HG03558 (cell line): ENCODE results near the gene STX8.
"Not testable (repeated sequence)": the region's sequence is repeated elsewhere in the genome, so short reads cannot be mapped to it uniquely, and the experiment has no call there.

Experiments
- ATAC-seq: cut with Tn5 transposase; IDR thresholded peaks from one replicate; pipeline ENCODE4 v1.9.1; 2021; ENCODE audit warnings: moderate number of reproducible peaks; ENCODE audit not compliant: unreplicated experiment; ENCODE audit errors: extremely low read depth

The STX8 gene

DNA sequence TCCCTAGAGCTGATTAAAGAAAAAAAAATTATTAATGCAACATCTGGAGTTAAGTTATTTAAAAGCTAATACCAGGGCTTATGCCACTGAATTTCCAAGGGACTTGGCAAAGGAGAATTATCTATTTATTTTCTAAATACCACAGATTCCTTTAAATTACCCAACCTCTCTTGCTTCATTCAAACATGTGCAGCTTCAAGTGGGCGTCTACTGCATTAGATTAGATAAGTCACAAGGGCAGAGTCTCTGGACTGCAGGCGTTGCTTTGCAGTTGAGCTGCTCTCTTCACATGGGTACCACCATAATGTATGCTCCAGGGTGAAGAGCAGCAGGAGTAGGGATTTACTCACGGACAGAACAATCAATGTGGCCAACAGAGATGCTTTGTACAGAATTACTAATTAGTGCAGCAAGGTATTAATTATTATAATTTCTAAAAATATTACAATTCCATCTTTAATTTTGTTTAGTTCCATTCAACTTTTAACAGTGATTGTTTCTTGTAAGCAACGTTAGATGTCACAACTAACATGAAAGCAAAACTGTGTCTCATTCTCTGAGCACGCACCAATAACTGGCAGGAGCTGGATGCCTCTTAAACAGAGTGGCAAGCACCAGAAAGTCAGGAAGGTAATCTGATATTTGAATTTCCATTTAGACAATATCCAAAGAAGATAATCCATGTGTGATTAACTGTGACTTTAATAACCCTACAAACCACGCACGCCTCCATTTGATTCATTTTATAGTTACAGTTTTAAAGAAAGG, 214.2 kb downstream of the STX8 start:
- ATAC-seq, result no peak

DNA sequence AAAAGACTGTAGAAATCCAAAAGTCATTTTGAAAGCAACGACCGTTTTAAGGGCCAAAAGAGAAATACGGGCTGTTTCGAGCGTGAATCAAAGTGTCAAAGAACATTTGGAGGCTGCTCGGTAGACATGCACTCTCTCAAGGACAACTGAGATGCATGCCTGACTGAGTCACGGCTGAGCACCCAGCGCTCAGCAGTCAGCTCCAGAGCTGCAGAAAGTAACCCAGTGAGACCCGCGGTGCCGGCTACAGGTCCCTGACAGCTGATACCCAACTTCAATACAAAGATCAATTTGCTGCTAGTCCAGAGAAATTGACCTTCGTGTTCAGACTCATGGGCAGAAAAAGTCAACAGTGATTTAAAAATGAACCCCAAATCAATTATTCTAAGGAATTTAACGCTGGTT, 214.9 kb downstream of the STX8 start:
- no peak for ATAC-seq

- ATAC-seq, result no peak
Measured at GRCh38 chr17:9356488-9356911, 219.1 kb downstream of the STX8 start.

GRCh38 chr17:9355846-9356245, 219.8 kb downstream of the STX8 start:
- ATAC-seq, result no peak

DNA sequence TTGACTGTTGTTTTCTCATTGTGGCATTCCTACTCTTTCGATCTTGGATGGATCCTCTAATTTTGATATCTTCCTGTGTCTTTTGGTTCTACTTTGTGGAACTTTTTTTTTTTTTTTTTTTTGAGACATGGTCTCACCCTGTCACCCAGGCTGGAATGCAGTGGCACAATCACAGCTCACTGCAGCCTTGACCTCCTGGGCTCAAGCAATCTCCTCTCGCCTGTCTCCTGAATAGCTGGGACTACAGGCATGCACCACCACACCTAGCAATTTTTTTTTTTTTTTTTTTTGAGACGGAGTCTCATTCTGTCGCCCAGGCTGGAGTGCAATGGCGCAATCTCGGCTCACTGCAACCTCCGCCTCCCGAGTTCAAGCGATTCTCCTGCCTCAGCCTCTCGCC, 220.4 kb downstream of the STX8 start:
- not testable (repeated sequence) for ATAC-seq

GRCh38 chr17:9350080-9350479, 225.5 kb downstream of the STX8 start:
- no peak for ATAC-seq

- no peak for ATAC-seq
Measured at GRCh38 chr17:9346296-9346926, 229.2 kb downstream of the STX8 start.

GRCh38 chr17:9343516-9343915, 232.1 kb downstream of the STX8 start:
- ATAC-seq, result no peak

- no peak for ATAC-seq
Measured at GRCh38 chr17:9342225-9342624, 233.4 kb downstream of the STX8 start.

- ATAC-seq, result no peak
Measured at GRCh38 chr17:9339958-9340357, 235.7 kb downstream of the STX8 start.

DNA sequence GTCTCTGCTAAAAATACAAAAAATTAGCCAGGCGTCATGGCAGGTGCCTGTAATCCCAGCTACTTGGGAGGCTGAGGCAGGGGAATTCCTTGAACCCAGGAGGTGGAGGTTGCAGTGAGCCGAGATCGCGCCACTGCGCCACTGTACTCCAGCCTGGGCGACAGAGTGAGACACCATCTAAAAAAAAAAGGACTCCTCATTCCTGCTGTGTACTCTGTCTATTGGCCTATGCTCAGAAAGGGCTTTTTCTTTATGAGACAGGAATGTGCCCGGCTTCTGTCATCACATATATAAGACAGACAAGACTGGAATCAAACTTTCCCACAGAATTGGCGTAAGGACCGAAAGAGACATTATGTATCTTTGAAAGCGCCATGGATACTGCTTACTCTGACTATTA, 236.1 kb downstream of the STX8 start:
- ATAC-seq, result not testable (repeated sequence)

DNA sequence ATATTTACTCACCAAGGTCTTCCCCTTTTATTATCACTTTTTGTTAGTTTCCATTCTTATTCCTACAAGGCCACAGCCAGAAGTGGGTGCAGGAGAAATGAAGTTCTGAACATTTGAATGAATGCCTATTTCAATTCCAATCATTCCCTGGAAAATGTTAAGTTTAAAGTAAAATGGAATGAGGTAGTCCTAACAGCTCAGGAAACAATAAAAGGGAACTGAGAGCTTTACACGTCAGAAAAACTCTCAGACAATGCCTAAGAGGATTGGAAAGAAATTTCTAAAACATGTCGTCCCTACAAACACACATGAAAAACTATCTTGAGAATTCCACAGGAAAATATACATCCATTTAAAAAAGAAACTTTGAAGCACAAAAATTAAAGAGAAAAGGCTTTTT, 238.8 kb downstream of the STX8 start:
- ATAC-seq, result no peak

DNA sequence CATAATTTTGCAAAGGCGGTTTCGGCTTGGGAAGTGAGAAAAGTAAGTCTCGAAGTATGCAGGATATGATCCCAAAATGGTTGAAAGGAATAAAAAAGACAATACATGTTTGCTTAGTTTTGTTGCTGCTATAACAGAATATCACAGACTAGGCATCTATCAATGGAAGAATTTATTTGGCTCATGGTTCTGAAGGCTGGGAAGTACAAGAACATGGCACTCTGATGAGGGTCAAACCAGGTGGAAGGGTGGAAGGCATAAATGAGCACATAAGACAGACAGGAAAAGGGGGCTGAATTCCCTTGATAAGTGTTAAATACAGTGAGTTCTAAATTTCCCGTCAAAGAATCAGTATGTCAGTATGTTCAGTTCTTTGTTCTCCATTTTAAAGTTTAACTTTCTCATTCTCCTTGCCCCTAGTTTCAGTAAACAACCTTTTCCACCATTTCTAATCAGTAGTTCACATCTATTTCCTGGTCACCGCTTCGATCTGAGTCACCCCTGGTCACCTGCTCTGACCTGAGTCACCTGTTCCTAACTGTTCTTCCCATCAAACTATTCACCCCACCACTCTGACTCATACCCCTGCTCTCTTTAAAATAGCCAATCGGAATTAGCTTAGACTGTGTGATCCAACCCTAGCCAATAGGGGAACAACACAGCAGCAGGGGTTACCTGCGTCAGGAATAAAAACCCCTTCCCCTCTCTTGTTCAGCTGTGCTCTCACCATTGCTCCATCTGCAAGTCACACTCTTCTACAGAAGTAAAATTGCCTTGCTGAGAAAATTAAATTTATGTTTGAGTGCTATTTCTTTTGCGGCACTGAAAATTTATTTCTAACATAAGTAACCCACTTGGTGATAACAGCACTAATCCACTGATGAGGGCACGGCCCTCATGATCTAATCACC, 240.8 kb downstream of the STX8 start:
- ATAC-seq, result no peak

DNA sequence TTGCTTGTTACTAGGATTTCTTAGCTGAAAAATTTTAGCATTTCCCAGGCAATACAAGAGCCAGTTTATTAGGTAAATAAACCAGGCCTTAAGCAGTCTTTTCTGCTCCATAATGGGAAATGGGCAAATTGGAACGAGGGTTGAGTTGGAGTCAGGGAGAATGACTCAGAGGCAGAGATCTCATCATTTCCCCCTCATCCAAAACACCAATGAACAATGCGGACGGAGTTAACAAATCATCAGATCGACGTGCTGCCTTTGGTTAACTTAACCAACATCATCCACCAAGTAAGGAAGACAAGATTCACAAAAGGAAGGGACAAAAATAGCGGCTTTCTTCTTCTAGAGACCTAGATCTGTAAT, 243.5 kb downstream of the STX8 start:
- no peak for ATAC-seq

DNA sequence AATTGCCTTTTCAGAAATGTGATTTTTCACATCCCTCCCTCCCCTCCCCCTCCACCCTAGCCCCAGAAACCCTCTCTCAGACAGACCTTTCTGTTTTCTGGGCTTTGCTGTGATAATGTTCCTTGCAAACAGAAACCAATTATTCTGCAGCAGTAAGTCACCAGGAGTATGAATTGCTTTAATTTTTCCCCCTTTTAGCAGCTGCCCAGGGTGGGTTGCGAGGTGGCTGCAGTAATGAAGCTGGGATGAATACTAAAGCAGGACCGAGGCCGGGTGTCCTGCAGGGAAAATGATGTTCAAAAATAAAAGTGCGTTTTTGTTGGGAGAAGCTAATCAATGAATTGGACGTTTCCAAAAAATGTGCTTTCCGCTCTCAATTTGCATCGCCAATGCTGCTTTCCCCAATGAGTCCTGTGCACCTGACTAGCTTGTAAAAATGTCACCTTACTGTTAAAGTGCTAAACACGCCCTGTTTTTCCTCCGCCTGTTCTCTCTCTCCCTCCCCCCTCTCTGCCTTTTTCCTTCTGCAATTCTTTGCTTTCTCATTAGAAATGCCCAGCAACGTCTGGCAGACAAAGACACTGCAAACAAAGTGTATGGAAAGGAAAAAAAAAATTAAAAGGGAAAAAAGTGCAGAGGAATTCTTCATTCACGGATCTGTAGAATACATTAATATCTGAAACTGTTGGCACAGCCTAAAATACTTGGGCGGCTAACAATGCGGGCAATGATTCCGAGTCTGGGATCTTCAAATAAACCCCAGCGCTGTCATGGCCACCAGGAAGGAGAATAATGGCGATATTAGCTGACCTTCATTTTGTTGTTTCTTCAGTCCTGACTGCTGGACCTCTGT, 244.1 kb downstream of the STX8 start:
- ATAC-seq, result no peak

- no peak for ATAC-seq
Measured at GRCh38 chr17:9330611-9331271, 244.9 kb downstream of the STX8 start.

GRCh38 chr17:9330141-9330540, 245.5 kb downstream of the STX8 start:
- ATAC-seq, result no peak

GRCh38 chr17:9329251-9329921, 246.2 kb downstream of the STX8 start:
- no peak for ATAC-seq

- no peak for ATAC-seq
Measured at GRCh38 chr17:9324864-9325263, 250.8 kb downstream of the STX8 start.
